ENCODE results near the gene RCL1.
"Not testable (repeated sequence)": the region's sequence is repeated elsewhere in the genome, so short reads cannot be mapped to it uniquely, and the experiment has no call there.

The RCL1 gene

GRCh38 chr9:4792572-4793458, at the start of gene RCL1:
RCL1 (plus strand) TSS chr9:4792944; CDS start chr9:4793092, 148 bp downstream.
- no peak for FAIRE-seq

- no peak for FAIRE-seq
Measured at GRCh38 chr9:4743131-4743875, 49.4 kb upstream of the RCL1 start.

- no peak for FAIRE-seq
Measured at GRCh38 chr9:4746278-4747030, 46.3 kb upstream of the RCL1 start.

- no peak for FAIRE-seq
Measured at GRCh38 chr9:4748612-4749011, 44.1 kb upstream of the RCL1 start.

GRCh38 chr9:4750023-4750673, 42.6 kb upstream of the RCL1 start:
- FAIRE-seq: peak; percentile 93

GRCh38 chr9:4754530-4754929, 38.2 kb upstream of the RCL1 start:
- not testable (repeated sequence) for FAIRE-seq

GRCh38 chr9:4755026-4755609, 37.6 kb upstream of the RCL1 start:
- FAIRE-seq: no peak

GRCh38 chr9:4756420-4756819, 36.3 kb upstream of the RCL1 start:
- no peak for FAIRE-seq

GRCh38 chr9:4760122-4760521, 32.6 kb upstream of the RCL1 start:
- FAIRE-seq: no peak

- FAIRE-seq: peak; percentile 44
Measured at GRCh38 chr9:4762108-4762885, 30.4 kb upstream of the RCL1 start.

- FAIRE-seq: no peak
Measured at GRCh38 chr9:4762886-4763541, 29.7 kb upstream of the RCL1 start.

GRCh38 chr9:4764033-4764432, 28.7 kb upstream of the RCL1 start:
- FAIRE-seq: no peak

GRCh38 chr9:4768681-4769080, 24.1 kb upstream of the RCL1 start:
- no peak for FAIRE-seq

GRCh38 chr9:4769321-4770080, 23.2 kb upstream of the RCL1 start:
- FAIRE-seq: no peak

GRCh38 chr9:4771788-4772187, 21.0 kb upstream of the RCL1 start:
- no peak for FAIRE-seq

- no peak for FAIRE-seq
Measured at GRCh38 chr9:4774209-4774608, 18.5 kb upstream of the RCL1 start.

GRCh38 chr9:4774958-4775357, 17.8 kb upstream of the RCL1 start:
- not testable (repeated sequence) for FAIRE-seq

GRCh38 chr9:4780651-4781050, 12.1 kb upstream of the RCL1 start:
- no peak for FAIRE-seq

- no peak for FAIRE-seq
Measured at GRCh38 chr9:4781408-4781807, 11.3 kb upstream of the RCL1 start.

GRCh38 chr9:4783191-4783590, 9.6 kb upstream of the RCL1 start:
- FAIRE-seq: not testable (repeated sequence)
